SK-N-SH (cell line): ENCODE results near the gene CLEC4G.

ENCODE experiments used
- CTCF ChIP-seq: fragments of 200-600 bp; sonication (generic); IDR thresholded peaks from 2 replicates; pipeline ENCODE4 v1.6.1; 2017; ENCODE audit warnings: antibody characterized with exemption, mild to moderate bottlenecking, moderate library complexity
- POLR2AphosphoS5 ChIP-seq: IDR thresholded peaks from 2 replicates; pipeline ENCODE4 v1.6.1; 2012; ENCODE audit warnings: low read depth, low read length

- no peak for TF ChIP-seq CTCF
- TF ChIP-seq POLR2AphosphoS5 = no peak
Measured at GRCh38 chr19:7709932-7710460, 21.9 kb downstream of the CLEC4G start.
